GM19438 (cell line): ENCODE measurements around the gene HACL1.

Source experiments
- ATAC-seq: cut with Tn5 transposase; IDR thresholded peaks from one replicate; pipeline ENCODE4 v1.9.1; 2021; ENCODE audit warnings: low read depth; ENCODE audit not compliant: unreplicated experiment

HACL1 gene

DNA sequence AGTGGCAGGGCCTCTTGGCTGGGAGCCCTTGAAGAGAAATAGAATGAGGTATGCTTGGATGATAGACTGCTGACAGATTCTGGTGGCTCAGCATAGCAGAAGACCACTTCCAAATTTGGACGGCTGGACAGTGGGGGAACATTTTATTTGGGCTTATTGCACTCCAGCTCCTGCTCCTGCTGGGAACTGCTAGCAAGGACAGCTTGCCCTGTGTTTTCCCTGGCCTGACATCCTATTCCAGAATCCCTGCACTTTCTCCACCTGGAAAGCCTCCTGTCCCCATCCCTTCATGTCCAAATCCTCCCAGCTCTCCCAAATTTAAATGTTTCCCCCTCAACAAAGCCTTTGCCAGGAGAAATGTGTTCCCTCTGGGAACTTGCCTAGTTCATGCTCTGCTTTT lies 70.0 kb downstream of the HACL1 start:
- no peak for ATAC-seq

GRCh38 chr3:15528854-15529537 lies 72.4 kb downstream of the HACL1 start:
- ATAC-seq = no peak

- no peak for ATAC-seq
Observed at GRCh38 chr3:15527031-15527459, 74.3 kb downstream of the HACL1 start.

GRCh38 chr3:15525790-15526189 lies 75.6 kb downstream of the HACL1 start:
- no peak for ATAC-seq

GRCh38 chr3:15523660-15524417 lies 77.5 kb downstream of the HACL1 start:
- ATAC-seq = no peak

DNA sequence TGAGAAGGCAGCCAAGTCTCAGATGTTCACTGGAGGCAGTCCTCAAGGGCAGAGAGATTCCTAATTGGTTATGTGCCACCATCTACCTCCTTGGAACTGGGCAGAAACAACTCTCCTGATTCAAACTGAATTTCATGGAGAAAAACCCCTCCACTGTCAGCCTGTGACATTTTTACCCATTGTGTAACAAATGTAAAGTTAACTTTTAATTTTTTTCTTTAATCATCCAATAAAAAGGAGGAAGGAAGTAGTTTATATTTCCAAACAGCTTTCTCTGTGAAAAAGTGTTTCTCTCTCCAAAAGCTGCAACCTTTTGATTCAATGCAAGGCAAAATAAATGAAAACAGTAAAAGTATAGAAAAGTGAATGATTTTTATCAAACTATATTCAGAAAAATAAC lies 79.4 kb downstream of the HACL1 start:
- ATAC-seq = no peak

GRCh38 chr3:15521573-15521965 lies 79.8 kb downstream of the HACL1 start, which contains the start of gene COLQ:
COLQ (minus strand) TSS chr3:15521706; CDS start chr3:15521625, 81 bp downstream.
- ATAC-seq = no peak

DNA sequence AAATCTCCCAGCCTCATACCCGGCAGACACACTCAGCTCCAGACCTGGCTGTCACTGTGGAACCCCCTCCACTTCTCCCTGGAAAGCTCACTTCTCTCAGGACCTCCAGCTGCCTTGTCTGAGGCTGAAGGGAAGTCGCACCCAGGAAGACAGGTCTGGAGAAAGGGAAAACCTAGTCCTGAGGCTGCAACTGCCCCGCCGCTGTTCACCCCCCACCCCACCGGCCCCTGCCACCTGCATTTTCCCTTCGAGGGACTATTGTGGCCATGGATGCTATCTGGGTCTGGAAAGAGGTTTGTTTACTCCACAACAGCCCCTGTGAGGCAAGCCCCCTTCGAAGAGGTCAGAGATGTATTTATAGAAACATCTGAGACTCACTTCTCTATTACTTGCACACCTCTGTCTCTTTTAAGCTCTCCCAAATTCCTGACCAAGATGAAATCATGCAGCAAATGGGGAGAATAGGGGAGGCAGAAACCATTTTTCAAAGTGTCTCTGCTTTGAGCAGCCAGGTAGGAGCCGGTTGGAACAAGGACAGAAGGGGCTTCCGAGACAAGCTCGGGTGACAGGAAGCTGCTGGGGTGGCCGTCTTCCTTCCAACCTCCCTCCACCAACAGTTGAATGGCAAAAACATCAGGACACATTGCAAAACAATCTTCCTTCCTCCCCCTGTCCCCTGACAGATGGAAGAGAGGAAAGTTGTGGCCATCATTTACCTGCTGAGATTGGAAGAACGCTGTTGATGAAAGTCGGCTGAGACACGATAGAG lies 80.4 kb downstream of the HACL1 start:
- no peak for ATAC-seq

- no peak for ATAC-seq
Observed at GRCh38 chr3:15520185-15520584, 81.2 kb downstream of the HACL1 start.

DNA sequence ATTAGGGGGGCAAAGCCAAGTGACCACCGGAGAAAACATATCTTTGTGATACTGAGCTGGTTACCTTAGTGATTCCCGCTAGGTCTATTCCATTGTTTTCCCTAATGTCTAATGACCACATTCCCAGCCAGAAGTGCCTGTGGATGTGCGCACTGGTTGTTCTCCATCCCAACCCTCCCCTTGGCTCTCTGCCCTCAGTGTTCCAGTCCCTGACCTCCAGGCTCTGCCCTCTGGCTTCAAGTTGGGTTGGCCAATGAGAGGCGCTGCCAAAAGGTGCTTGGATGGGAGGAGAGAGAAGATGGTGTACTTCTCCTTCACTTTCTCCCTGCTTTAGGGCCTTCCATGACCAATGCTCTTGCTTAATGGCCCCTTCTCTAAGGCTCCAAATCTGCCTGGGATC lies 82.3 kb downstream of the HACL1 start:
- no peak for ATAC-seq

DNA sequence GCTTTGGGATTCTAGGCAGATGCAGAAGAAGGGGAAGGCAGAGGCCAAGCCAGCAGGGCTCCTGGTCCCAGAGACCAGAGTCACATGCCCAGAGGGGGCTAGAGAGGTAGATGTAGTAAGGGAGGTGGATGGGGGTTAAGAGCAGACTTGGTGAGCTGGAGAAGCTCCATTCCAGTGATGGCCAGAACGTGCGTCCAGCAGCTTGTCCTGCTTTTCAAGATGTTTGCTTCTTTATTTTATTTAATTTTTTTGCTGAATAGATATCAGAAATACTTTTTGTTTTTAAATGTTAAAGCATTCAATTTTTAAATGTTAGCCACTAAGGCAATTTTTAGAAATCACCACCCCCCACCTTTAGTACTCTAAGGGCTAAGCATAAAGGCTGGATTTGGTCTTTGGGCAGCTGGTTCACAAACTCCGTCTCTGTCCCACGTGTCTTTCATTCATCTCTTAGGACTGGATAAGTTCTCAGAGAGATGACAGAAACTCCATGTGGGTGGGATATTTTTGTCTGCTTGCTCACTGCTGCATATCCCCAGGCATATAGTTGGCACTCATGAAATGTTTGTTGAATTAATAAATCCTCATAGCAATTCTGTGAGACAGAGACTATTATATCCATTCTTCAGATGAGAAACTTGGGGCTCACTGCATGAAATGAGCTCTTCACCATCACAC lies 86.6 kb downstream of the HACL1 start:
- no peak for ATAC-seq

GRCh38 chr3:15513810-15514662 lies 87.3 kb downstream of the HACL1 start:
- ATAC-seq = no peak

DNA sequence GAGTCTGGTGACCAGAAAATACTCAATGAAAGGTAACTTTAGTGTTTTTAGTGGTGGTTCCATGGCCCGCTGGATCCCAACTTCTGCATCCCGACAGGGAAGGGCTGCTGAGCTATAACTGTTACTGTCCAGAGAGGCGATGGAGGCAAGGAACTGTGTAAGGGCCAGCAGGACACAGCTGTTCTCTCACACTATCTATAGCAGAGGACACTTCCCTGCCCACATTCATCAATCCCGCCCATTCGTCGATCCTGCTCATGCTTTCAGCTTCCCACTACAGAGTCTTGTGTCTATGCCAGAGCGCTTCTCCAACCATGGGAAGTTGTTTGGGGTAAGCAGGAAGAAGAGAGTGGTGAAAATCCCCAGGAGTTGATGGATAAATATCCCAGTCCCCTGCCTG lies 88.3 kb downstream of the HACL1 start:
- no peak for ATAC-seq

GRCh38 chr3:15512166-15512565 lies 89.2 kb downstream of the HACL1 start:
- no peak for ATAC-seq

DNA sequence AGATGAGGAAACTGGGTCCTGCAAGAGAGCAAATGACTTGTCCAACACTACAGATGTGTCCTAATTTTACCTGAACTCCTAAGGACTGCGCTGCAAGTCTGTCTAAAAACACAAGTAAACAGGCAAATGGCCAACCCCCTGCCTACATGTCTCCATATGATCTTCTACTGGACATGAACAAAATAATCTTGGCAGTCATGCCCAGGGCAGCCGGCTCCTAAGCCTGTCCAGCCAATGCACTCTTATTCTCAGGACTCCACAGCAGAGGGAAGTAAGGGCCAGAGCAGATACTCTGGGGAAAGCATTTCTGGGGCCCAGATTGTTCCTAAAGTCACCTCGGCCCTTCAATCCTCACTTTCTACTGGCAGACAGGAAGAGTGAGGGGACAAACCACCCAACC lies 90.2 kb downstream of the HACL1 start:
- ATAC-seq = no peak
